K562 (cell line): Measurements from ENCODE around the gene EIF4E1B. TPM values are rescaled to one million over a fixed set of nuclear protein-coding genes. Genes with fewer than 3 reads are reported as not detected.

Experiments used
- ATAC-seq: fragments of 200-7000 bp; cut with Tn5 transposase; 3 replicates; pipeline ENCODE4 v1.9.1; 2020; ENCODE audit warnings: moderate library complexity
- BruUV-seq: library from RNA; stranded (reverse); fragments of 400-500 nt; replicated peaks from 2 replicates; lab custom pipeline; 2021; lab: Mats Ljungman, UMichigan
- CTCF ChIA-PET: fragments of 300-600 bp; formaldehyde crosslinking; extraction: SDS; loops from one replicate; lab custom pipeline; 2021; ENCODE audit warnings: low intra/inter-chr PET ratio; lab: Yijun Ruan, JAX
- POLR2A ChIA-PET: fragments of 300-600, 350-650 bp; sonication (Branson Sonifier 250); formaldehyde crosslinking; extraction: SDS; loops from one replicate; lab custom pipeline; 2021; ENCODE audit warnings: antibody characterized with exemption, inconsistent platforms; lab: Yijun Ruan, JAX
- DNase-seq, 4 experiments: peaks; one replicate each; pipeline versions ENCODE4 v3.0.0 to v3.0.0-alpha.2; 2011 to 2018; ENCODE audit warnings: low spot score in 3 of 4, mixed read lengths in 3 of 4; ENCODE audit errors: extremely low read depth in 1 of 4
- FAIRE-seq: peaks from 2 replicates; lab custom pipeline; 2011; peaks lifted over from hg19 to GRCh38; lab: Jason Lieb, UNC
- H2AFZ ChIP-seq: 2 replicates; pipeline ENCODE4 v1.6.0; 2011; ENCODE audit warnings: low read depth, low read length, control low read depth, inconsistent platforms
- H3K27ac ChIP-seq: fragments of 200-600 bp; 3 replicates; pipeline ENCODE4 v1.8.0; 2011; ENCODE audit warnings: low read depth, mild to moderate bottlenecking, control low read depth, inconsistent platforms, low read length, moderate library complexity, mixed read lengths; ENCODE audit errors: extremely low read depth
- H3K27me3 ChIP-seq, 2 experiments: fragments of 300-600 bp in 1 of 2; 2 replicates in 1 of 2; 3 replicates in 1 of 2; pipeline versions ENCODE4 v1.6.0 to v1.8.0; 2011; ENCODE audit warnings: inconsistent platforms in 2 of 2, low read length in 2 of 2, mild to moderate bottlenecking in 1 of 2, mixed read lengths in 1 of 2, moderate library complexity in 1 of 2; ENCODE audit not compliant: control insufficient read depth in 2 of 2, insufficient read depth in 2 of 2
- H3K36me3 ChIP-seq: fragments of 300-600 bp; 3 replicates; pipeline ENCODE4 v1.8.0; 2011; ENCODE audit warnings: mild to moderate bottlenecking, low read length, inconsistent platforms; ENCODE audit not compliant: control insufficient read depth, insufficient read depth
- H3K4me1 ChIP-seq, 2 experiments: fragments of 200-600 bp in 1 of 2; replicated peaks in 1 of 2; 2 replicates in 1 of 2; 3 replicates in 1 of 2; pipeline versions ENCODE4 v1.5.1 to v1.8.0; 2011; ENCODE audit warnings: inconsistent platforms in 2 of 2, low read length in 2 of 2, mild to moderate bottlenecking in 1 of 2, mixed read lengths in 1 of 2, moderate library complexity in 1 of 2; ENCODE audit not compliant: control insufficient read depth in 2 of 2, insufficient read depth in 2 of 2
- H3K4me2 ChIP-seq: 2 replicates; pipeline ENCODE4 v1.6.1; 2011; ENCODE audit warnings: low read length, control low read depth, inconsistent platforms, mixed read lengths; ENCODE audit not compliant: insufficient read depth
- H3K4me3 ChIP-seq: fragments of 200-600 bp; sonication (generic), shearing (Covaris generic); 2 replicates; pipeline ENCODE4 v1.5.1; 2016; ENCODE audit warnings: control low read depth, inconsistent platforms
- H3K79me2 ChIP-seq: fragments of 200-600 bp; 3 replicates; pipeline ENCODE4 v1.8.0; 2011; ENCODE audit warnings: low read length, inconsistent platforms; ENCODE audit not compliant: control insufficient read depth, insufficient read depth
- H3K9ac ChIP-seq, 2 experiments: 2 replicates each; pipeline versions ENCODE4 v1.6.0 to v1.6.1; 2011; ENCODE audit warnings: low read depth in 2 of 2, low read length in 2 of 2, control low read depth in 1 of 2, inconsistent platforms in 1 of 2, mild to moderate bottlenecking in 1 of 2, mixed read lengths in 1 of 2; ENCODE audit not compliant: insufficient read depth in 1 of 2
- H3K9me1 ChIP-seq: one replicate; pipeline ENCODE4 v1.6.0; 2011; ENCODE audit warnings: inconsistent platforms, mild to moderate bottlenecking, low read length, moderate library complexity; ENCODE audit not compliant: control insufficient read depth, insufficient read depth
- H3K9me3 ChIP-seq: replicated peaks from 2 replicates; pipeline ENCODE4 v1.5.1; 2011; ENCODE audit warnings: low read depth, low read length, inconsistent platforms; ENCODE audit not compliant: control insufficient read depth, insufficient read depth
- H4K20me1 ChIP-seq: replicated peaks from 2 replicates; pipeline ENCODE4 v1.6.1; 2011; ENCODE audit warnings: low read length, inconsistent platforms, mixed read lengths; ENCODE audit not compliant: control insufficient read depth, insufficient read depth
- CBX8 ChIP-seq: fragments of 200-600 bp; sonication (generic); IDR thresholded peaks from 2 replicates; pipeline ENCODE4 v1.6.1; 2012; ENCODE audit warnings: borderline replicate concordance, mixed run types, low read depth, mild to moderate bottlenecking, moderate library complexity, mixed read lengths, low read length, control low read depth, inconsistent platforms; ENCODE audit not compliant: poor library complexity, severe bottlenecking; ENCODE audit errors: extremely low read depth
- ERF ChIP-seq: fragments of 450-650 bp; formaldehyde crosslinking; IDR thresholded peaks from 2 replicates; pipeline ENCODE4 v1.4.0; 2020; ENCODE audit warnings: mild to moderate bottlenecking, mixed read lengths
- ETV1 ChIP-seq: fragments of 450-650 bp; conservative IDR thresholded peaks from 2 replicates; pipeline ENCODE4 v1.6.1; 2016; ENCODE audit warnings: missing genetic modification characterization, control low read depth, low read depth, missing compliant biosample characterization
- ETV5 ChIP-seq: sonication (generic); formaldehyde crosslinking; IDR thresholded peaks from 2 replicates; pipeline ENCODE4 v1.4.0; 2020; ENCODE audit warnings: low read depth, mild to moderate bottlenecking, missing genetic modification reagents
- FOS ChIP-seq: IDR thresholded peaks from 3 replicates; pipeline ENCODE4 v1.6.1; 2011; ENCODE audit not compliant: insufficient read length; ENCODE audit errors: extremely low read depth
- HDAC3 ChIP-seq: fragments of 450-650 bp; IDR thresholded peaks from 2 replicates; pipeline ENCODE4 v1.6.1; 2018; ENCODE audit warnings: borderline replicate concordance, mild to moderate bottlenecking, moderate library complexity; ENCODE audit not compliant: partially characterized antibody
- IFI16 ChIP-seq: fragments of 250-450 bp; sonication (Bioruptor Pico); IDR thresholded peaks from 2 replicates; pipeline ENCODE4 v2.1.2; 2022; ENCODE audit warnings: mild to moderate bottlenecking, inconsistent platforms
- MEF2D ChIP-seq: conservative IDR thresholded peaks from 2 replicates; pipeline ENCODE4 v1.6.1; 2016; ENCODE audit warnings: low read depth, missing genetic modification characterization, missing compliant biosample characterization
- MYNN ChIP-seq, 2 experiments: sonication (generic); formaldehyde crosslinking in 1 of 2; IDR thresholded peaks; 2 replicates each; pipeline versions ENCODE4 v1.5.0 to v1.6.1; 2016 to 2020; ENCODE audit warnings: antibody characterized with exemption in 1 of 2, missing genetic modification reagents in 1 of 2
- NCOA2 ChIP-seq, 2 experiments: fragments of 450-650 bp; IDR thresholded peaks; 2 replicates each; pipeline ENCODE4 v1.6.1; 2018; ENCODE audit warnings: mild to moderate bottlenecking in 2 of 2, moderate library complexity in 1 of 2; ENCODE audit not compliant: partially characterized antibody in 2 of 2
- NUFIP1 ChIP-seq: fragments of 450-650 bp; IDR thresholded peaks from 2 replicates; pipeline ENCODE4 v1.6.1; 2018; ENCODE audit not compliant: partially characterized antibody
- RBM25 ChIP-seq: fragments of 200-400 bp; formaldehyde crosslinking; IDR thresholded peaks from 2 replicates; pipeline ENCODE4 v1.6.1; 2018; ENCODE audit warnings: low read length, low read depth, moderate library complexity; ENCODE audit not compliant: severe bottlenecking
- RREB1 ChIP-seq: fragments of 250-450 bp; sonication (Bioruptor Pico); IDR thresholded peaks from 2 replicates; pipeline ENCODE4 v1.4.0; 2020
- WGBS: fragments of 100-300 bp; shearing (Covaris generic); methylation state at CpG from one replicate; pipeline ENCODE4 v1.1.6; 2016; ENCODE audit warnings: low coverage, mixed read lengths; ENCODE audit not compliant: insufficient coverage; ENCODE audit errors: missing lambda C conversion rate; 5-methylcytosine and 5-hydroxymethylcytosine counted together
- in situ Hi-C: fragments of 300-500 bp; cut with MboI; formaldehyde crosslinking; loops from 4 replicates; pipeline ENCODE4 v1.15.0; 2018; ENCODE audit warnings: inconsistent platforms, mixed read lengths
- intact Hi-C: fragments of 100-400 bp; cut with micrococcal nuclease; formaldehyde crosslinking; loops from 2 replicates; pipeline ENCODE4 v1.14.2; 2022
- polyA plus RNA-seq, 8 experiments: library from polyadenylated mRNA; depleted of rRNA in 4 of 8; stranded (reverse) in 5 of 8; unstranded in 3 of 8; fragments of >200 nt; fragmentation: Nextera tagmentation in 2 of 8; fragmentation: Illumina TruSeq in 1 of 8; extraction: Ambion mirVana in 2 of 8; extraction: Trizol in 1 of 8; gene quantifications; 2 replicates each; pipeline versions ENCODE4 v1.2.1 to v1.2.3, GENCODE V29; 2011 to 2014; ENCODE audit warnings: inconsistent platforms in 1 of 8, missing spikeins in 1 of 8
- total RNA-seq, 7 experiments: library from RNA; depleted of rRNA in 6 of 7; stranded (reverse); fragments of >200 nt in 6 of 7; fragmentation: Illumina TruSeq in 2 of 7; extraction: Trizol in 2 of 7; gene quantifications; 2 replicates each; pipeline versions ENCODE4 v1.2.1 to v1.2.3, GENCODE V29; 2011 to 2021; ENCODE audit warnings: low replicate concordance in 1 of 7

The EIF4E1B gene
- total and polyA plus RNA-seq, 9 of the 15 experiments (the other 6 are each of a cell fraction or from before 2014, with no cell fraction given): not detected

DNA sequence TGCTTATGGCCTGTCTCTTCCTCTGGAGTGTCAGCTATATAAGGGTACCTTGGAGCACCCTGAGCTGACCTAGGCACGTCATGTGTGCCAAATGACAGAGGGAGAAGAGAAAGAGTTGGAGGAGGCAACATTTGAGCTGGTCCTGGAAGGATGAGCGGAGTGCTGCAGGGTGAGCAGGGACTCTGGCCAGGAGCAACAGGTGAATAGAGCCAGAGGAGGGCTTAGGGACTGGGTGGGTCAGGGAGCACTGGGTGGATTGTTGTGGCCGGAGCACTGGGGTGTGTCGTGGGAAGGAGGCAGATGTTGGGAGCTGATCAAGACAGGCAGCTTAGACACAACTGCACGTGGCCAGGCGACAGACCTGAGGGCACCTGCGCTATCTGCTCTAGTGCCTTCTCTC, 60.4 kb downstream of the EIF4E1B start (continued):
- TF ChIP-seq NCOA2 (IDR thresholded peaks at IDR 0.05; ENCODE audit: partially characterized antibody in 2 of 2) (no peak), ERF (CRISPR knock-in tag) (no peak), CBX8 (no peak), FOS (no peak), MYNN (IDR thresholded peaks at IDR 0.05) (no peak), MYNN (CRISPR knock-in tag; IDR thresholded peaks at IDR 0.05) (no peak)

DNA sequence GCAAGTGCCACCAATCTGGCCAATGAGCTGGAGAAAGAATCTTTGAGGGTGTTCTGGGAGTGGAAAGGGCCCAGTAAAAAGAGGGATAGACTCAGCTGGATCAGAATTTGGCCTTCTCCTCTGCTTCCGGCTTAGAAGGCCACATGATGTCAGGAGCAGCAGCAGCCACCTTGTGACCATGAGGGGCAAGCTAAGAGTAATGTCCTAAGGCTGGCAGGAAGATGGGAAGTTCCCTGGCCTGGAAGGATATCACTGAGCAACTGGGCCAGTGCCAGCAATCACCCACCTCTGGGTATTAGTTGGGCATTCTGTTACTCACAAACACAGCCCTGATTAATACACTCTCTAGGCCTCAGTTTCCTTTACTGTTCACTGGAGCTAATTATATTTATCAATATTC, 61.0 kb downstream of the EIF4E1B start:
- TF ChIP-seq HDAC3 (no peak), ETV1 (tag) (peak; percentile 49), RREB1 (CRISPR knock-in tag) (no peak), IFI16 (CRISPR knock-in tag) (no peak), RBM25 (peak; percentile 80), MEF2D (no peak), ETV5 (CRISPR knock-in tag) (no peak), NUFIP1 (no peak)
- no peak overlapping the region for H3K4me2 ChIP-seq
- intact Hi-C loops: no loop called here
- H2AFZ ChIP-seq: no peak overlapping the region
- no peaks in the 10 kb centered on the region for H3K9me1 ChIP-seq
- FAIRE-seq (no peak), ATAC-seq (no peak), DNase-seq (no peak)
- in situ Hi-C loops: no loop called here
- no peaks in the 10 kb centered on the region for H3K36me3 ChIP-seq
- no peak overlapping the region for H3K9ac ChIP-seq
- BruUV-seq: no TSS peak
- no peaks in the 10 kb centered on the region for H3K79me2 ChIP-seq
- no peak overlapping the region for H3K27ac ChIP-seq
- H3K9me3 ChIP-seq: no peaks in the 10 kb centered on the region
- no peaks in the 10 kb centered on the region for H4K20me1 ChIP-seq
- ChIA-PET POLR2A (no interaction called here), CTCF (no interaction called here)
- H3K4me3 ChIP-seq: no peak overlapping the region
- 11% methylated on average over 1 of the region's 1 CpG for WGBS
- H3K4me1 ChIP-seq: peaks cover 0 to 12% of the 10 kb centered on the region in 2 experiments; a peak in 3 of 5 replicates
- H3K27me3 ChIP-seq: peaks cover 25 to 72% of the 10 kb centered on the region in 2 experiments
